IMR-90 (cell line): ENCODE results near the gene PDE4DIP.
"Not testable (repeated sequence)": the region's sequence is repeated elsewhere in the genome, so short reads cannot be mapped to it uniquely, and the experiment has no call there.

ENCODE experiments used
- CEBPB ChIP-seq: IDR thresholded peaks from 2 replicates; pipeline ENCODE4 v1.6.1; 2012; ENCODE audit warnings: low read depth, low read length, improper control_type of control experiment
- CTCF ChIP-seq: conservative IDR thresholded peaks from 2 replicates; pipeline ENCODE4 v1.5.1; 2012; ENCODE audit warnings: mild to moderate bottlenecking, low read depth, low read length, improper control_type of control experiment
- MAZ ChIP-seq: IDR thresholded peaks from 2 replicates; pipeline ENCODE4 v1.6.1; 2012; ENCODE audit warnings: low read depth, mild to moderate bottlenecking, low read length, improper control_type of control experiment, moderate library complexity, borderline replicate concordance
- MXI1 ChIP-seq: IDR thresholded peaks from 2 replicates; pipeline ENCODE4 v1.6.1; 2012; ENCODE audit warnings: low read depth, mild to moderate bottlenecking, low read length, moderate library complexity, borderline replicate concordance
- NFE2L2 ChIP-seq: fragments of 150-350 bp; IDR thresholded peaks from 2 replicates; pipeline ENCODE4 v1.6.1; 2016; ENCODE audit warnings: low read depth, mild to moderate bottlenecking, low read length
- POLR2A ChIP-seq: IDR thresholded peaks from 2 replicates; pipeline ENCODE4 v1.6.1; 2012; ENCODE audit warnings: mild to moderate bottlenecking, low read depth, low read length
- RCOR1 ChIP-seq: IDR thresholded peaks from 2 replicates; pipeline ENCODE4 v1.6.1; 2012; ENCODE audit warnings: mild to moderate bottlenecking, low read length, improper control_type of control experiment; ENCODE audit not compliant: insufficient replicate concordance
- SMC3 ChIP-seq: fragments of 150-350 bp; IDR thresholded peaks from 2 replicates; pipeline ENCODE4 v1.6.1; 2016; ENCODE audit warnings: low read depth, mild to moderate bottlenecking, antibody characterized with exemption, low read length, moderate library complexity
- TF ChIP-seq, protein P1 (sequence below): fragments of 150-350 bp; IDR thresholded peaks from 2 replicates; pipeline ENCODE4 v1.6.1; 2016; ENCODE audit warnings: low read depth, mild to moderate bottlenecking, low read length, moderate library complexity, borderline replicate concordance

- not testable (repeated sequence) for TF ChIP-seq POLR2A, MXI1, CTCF, RCOR1, NFE2L2, CEBPB, SMC3, MAZ
- TF ChIP-seq, protein P1, sequence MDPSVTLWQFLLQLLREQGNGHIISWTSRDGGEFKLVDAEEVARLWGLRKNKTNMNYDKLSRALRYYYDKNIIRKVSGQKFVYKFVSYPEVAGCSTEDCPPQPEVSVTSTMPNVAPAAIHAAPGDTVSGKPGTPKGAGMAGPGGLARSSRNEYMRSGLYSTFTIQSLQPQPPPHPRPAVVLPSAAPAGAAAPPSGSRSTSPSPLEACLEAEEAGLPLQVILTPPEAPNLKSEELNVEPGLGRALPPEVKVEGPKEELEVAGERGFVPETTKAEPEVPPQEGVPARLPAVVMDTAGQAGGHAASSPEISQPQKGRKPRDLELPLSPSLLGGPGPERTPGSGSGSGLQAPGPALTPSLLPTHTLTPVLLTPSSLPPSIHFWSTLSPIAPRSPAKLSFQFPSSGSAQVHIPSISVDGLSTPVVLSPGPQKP, result not testable (repeated sequence)
These were observed 6.6 kb downstream of the PDE4DIP start for GRCh38 chr1:148850840-148851239.
